CD4-positive, alpha-beta T cell treated with Interleukin-4 for 1 hour (primary cell): ENCODE data around the gene BRD2.

Experiments used
- DNase-seq, 2 donors: peaks; one replicate each; pipeline ENCODE4 v3.0.0-alpha.2; 2020 to 2022

Gene BRD2

DNA sequence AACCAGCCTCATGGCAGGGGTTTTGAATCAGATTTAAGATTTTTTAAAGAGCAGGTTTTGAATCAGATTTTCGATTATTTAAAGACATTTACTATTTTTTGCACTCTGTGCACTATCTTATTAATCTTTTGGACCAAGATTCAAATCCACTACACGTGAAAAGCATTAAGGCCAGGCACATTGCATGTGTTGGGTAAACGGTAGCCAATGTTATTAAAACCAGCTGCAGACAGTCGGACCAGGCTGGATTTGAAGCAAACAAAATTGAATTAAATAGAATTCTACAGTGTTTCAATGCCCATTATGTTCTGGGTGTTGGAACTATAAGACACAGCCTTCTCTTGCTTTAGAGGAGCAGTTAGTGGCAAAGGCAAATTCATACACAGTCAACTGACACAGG lies 33.3 kb downstream of the BRD2 start:
- DNase-seq, result no peak

DNA sequence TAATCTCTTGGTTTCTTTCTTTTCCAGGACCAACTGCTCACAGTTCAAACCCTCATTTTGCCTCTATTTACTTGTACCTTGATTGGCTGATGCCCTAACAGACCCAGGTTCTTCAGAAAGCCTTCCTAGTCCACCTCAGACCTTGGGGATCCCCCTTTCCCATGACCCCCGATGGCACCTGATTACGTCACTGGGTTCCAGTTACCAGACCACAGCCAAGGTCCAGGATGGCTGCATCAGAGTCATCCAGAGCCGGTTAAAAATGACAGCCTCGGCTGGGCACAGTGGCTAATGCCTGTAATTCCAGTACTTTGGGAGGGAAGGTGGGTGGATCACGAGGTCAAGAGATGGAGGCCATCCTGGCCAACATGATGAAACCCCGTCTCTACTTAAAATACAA lies 36.5 kb downstream of the BRD2 start:
- no peak for DNase-seq

GRCh38 chr6:33007831-33008400 lies 39.5 kb downstream of the BRD2 start:
- DNase-seq, result no peak

GRCh38 chr6:33008944-33009861 lies 40.8 kb downstream of the BRD2 start, which contains the start of gene HLA-DOA:
Gene HLA-DOA (minus strand): TSS chr6:33009591.
- DNase-seq, result peak; percentile 70 to 78

DNA sequence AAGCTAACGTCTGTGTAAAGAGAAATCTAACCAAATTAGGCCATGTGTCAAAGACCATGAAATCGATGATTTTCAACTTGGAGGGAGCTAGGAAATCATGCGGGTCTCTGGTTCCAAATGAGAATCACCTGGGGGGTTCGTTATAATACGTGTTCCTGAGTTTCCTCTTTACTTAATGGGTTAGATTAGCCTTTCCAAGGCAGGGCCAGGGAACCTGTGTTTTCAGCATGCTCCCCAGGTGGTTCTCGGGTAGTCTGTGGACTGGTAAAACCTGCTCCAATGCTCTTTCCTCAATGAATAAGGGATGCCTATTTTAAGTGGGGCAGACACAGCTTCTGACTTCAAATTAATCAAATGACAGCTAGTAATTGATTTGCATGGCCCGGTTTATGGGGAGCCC lies 42.0 kb downstream of the BRD2 start:
- DNase-seq, result no peak

DNA sequence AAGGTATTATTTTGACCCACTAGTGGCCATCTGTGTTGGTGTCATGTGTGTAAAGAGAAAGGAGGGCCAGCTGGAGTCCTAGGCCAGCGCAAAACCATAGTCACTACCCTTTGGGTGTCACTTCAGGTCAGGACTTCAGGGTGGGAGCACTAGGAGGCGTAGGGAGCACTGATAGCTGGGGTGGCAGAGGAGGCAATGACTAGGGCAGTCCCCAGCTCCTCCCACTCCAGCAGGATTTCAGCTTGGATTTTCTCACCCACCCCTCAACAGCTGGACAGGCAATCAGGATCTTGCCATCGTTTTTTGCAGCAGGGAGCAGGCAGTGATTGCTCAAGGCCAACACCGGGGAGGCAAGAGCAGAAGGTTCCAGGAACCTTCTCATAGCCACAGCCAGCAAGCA lies 45.2 kb downstream of the BRD2 start:
- DNase-seq, result no peak

DNA sequence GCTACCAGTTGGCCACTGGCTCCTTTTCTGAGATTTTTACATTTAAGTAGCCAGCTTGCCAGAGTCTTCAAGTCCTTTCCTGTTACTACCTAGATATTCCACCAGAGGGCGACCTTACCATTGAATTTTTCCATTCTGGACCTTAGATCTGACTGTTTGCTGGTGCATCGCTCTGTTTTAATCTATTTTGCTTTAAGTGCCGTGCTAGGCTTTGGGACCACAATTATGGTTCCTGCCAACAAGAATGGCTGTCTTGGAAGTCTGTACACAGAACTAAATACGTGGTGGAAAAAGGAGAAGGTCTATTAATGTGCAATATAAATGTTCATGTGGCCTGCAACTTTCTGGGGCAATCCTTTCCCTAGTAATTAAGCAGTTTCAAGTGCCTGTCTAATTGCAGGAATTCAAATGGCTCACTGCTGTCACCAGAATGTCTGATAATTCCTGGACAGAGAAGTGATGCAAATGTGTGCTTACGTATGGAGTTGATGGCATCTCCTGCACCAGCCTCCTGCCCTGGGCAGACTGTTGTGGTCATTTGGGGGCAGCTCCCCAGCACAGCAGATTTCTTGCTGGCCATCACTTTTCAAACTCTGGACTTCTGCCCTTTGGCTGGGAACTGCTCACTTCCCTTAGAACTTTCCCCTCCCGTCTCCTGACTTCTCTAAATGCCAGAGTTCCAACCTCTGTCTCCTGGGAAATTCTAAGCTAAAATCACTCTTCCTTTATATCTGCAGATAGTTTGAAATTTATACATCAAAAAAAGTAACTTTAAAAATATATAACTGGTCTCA lies 46.6 kb downstream of the BRD2 start:
- DNase-seq, result peak; percentile 69 to 85

- no peak for DNase-seq
Measured at GRCh38 chr6:33015798-33016197, 47.4 kb downstream of the BRD2 start.

- no peak for DNase-seq
Measured at GRCh38 chr6:33017018-33017417, 48.6 kb downstream of the BRD2 start.

GRCh38 chr6:33017694-33018353 lies 49.4 kb downstream of the BRD2 start:
- DNase-seq, result no peak

- DNase-seq, result no peak
Measured at GRCh38 chr6:33018418-33018817, 50.0 kb downstream of the BRD2 start.

GRCh38 chr6:33018904-33019303 lies 50.5 kb downstream of the BRD2 start:
- peak; percentile 48 to 88 for DNase-seq

- DNase-seq, result no peak
Measured at GRCh38 chr6:33019372-33019771, 51.0 kb downstream of the BRD2 start.

GRCh38 chr6:33021917-33022316 lies 53.5 kb downstream of the BRD2 start:
- DNase-seq, result no peak

- DNase-seq, result no peak
Measured at GRCh38 chr6:33023536-33023935, 55.1 kb downstream of the BRD2 start.

- no peak for DNase-seq
Measured at GRCh38 chr6:33024521-33024920, 56.1 kb downstream of the BRD2 start.

DNA sequence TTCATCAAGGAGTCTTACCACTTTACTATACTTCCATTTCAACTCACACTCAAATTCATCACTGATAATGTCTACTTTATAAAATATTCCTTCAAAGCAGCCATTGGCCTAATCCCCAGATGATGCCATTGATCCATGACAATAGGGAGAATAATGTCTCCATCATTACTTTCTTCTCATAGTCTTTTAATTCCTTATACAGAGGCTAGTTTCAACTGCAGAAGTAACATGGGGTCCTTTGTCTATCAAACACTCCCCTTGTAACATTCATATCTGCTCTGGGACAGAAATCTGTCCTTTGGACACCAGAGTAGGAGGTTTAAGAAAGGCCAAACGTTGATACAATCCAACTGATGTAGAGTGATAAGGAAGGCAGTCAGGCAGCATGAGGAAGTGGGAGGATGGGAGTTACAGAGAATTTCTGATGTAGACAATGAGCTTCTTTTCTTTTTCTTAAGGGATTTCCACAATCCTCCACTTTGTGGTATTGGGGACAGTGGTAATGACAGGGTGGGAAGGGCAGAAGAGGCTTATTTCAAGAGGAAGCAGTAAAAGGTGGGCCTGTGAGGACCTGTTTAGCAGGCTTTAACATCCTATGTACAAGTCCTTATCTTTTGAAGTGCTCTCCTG lies 59.9 kb downstream of the BRD2 start:
- no peak for DNase-seq

DNA sequence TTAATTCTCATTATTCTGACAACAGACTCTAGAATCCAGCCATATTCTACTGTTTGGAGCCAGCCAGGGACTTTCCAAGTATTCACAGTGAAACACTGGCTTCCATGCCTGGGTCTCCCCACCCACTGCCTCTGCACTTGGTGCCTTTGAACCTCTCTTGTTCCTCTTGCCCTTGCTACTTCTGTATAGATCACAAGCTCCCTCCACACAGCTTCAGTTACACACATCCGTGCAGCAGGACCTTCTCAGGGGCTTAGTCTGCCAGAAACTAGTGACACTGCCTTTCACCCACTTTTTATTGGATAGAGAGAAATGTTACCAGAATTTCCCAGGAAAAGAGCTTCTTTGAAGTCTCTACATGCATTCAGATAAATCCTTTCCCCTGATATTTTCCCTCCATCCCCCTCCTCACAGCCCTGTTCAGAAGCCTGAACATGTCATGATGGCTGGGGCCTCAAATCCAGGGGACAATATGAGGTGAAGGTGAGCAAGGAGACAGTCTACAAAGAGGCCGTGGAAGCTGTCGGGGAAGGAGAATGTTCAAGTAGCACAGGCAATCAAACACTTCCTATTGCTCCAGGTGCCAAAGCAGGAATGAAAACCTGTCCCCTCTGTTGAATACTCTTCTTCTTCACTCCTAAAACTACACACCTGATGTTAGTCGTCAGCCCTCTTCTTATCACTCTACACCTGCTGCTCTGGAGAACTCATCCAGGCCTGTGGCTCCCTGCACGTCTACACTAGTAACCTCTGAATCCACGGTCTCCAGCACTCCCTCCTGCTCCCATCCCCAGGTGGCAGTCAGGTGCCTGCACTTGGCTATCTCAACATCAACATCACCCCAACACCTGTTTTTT lies 61.2 kb downstream of the BRD2 start:
- peak; percentile 57 to 86 for DNase-seq

GRCh38 chr6:33030245-33030644 lies 61.9 kb downstream of the BRD2 start:
- DNase-seq, result no peak
